Activated CD8-positive, alpha-beta memory T cell treated with anti-CD3 and anti-CD28 coated beads, Interleukin-2, amount 50 U/mL, for 1 hour (primary cell): ENCODE results near the gene ODC1.
"Not testable (repeated sequence)": the region's sequence is repeated elsewhere in the genome, so short reads cannot be mapped to it uniquely, and the experiment has no call there.

ENCODE experiments used
- DNase-seq: peaks from one replicate; pipeline ENCODE4 v3.0.0-alpha.2; 2020; ENCODE audit errors: extremely low read depth

ODC1 gene

DNA sequence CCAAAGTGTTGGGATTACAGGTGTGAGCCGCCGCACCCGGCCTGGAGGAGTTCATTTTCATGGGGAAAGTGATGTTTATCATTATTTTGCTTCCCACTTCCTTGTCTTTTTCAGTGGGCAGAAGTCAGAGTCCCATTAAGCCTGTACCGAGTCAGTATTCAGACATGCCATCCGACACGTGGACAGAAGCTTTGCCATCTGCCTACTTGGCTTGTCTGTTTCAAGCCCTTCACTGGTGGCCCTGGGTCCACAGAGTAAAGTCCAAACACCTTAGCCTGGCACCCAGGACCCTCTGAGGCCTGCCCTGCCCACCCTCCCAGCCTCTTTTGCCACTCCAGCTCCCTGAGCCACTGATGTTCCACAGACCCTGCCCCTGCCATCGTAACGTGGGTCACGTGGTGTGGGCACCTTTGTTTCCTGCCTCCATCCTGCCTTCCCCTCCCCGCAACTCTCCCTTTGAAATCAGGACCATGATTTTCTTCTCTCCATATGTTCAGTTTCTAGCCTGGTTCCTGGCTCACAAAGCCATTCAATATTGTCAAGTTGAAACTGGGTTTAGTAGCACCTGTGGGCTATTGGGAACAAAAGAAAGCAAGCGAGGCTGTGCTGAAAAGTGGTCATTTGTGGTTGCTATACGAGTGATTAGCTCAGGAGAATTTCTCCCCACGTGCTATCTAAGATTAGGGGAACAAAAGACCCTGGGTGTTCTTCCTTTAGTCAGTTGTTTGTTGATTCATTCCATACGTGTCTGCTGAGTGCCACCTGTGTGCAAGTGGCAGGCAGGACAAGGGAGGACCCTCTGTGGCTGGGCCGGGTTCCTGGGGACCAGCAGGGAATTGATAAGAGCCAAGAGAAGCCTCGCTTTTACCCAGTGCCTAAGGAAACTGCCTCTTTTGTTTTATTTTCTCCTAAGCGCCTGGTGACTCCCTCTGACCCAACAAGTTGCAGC lies 5.1 kb upstream of the ODC1 start:
- no peak for DNase-seq

- no peak for DNase-seq
Observed at GRCh38 chr2:10452312-10452711, 4.2 kb upstream of the ODC1 start.

DNA sequence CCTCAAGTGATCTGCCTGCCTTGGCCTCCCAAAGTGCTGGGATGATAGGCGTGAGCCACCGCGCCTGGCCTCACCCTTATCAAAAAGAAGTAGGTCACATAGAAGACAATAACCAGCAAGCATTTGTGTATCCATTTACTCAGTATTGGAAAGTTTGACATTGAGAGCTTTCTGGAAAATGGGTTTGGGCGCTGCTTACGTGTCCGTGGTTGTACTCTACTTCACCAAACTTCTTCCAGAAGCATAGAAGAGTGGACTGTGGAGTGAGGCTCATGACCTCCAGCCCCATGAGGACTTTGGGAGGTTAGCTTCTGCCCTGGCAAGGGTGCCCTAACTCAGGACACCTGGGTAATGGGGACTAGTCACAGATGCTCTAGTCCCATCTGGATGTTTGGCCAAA lies 3.7 kb upstream of the ODC1 start:
- DNase-seq = no peak

- DNase-seq = no peak
Observed at GRCh38 chr2:10449838-10450691, 1.9 kb upstream of the ODC1 start.

GRCh38 chr2:10449486-10449831 lies 1.3 kb upstream of the ODC1 start:
- DNase-seq = no peak

DNA sequence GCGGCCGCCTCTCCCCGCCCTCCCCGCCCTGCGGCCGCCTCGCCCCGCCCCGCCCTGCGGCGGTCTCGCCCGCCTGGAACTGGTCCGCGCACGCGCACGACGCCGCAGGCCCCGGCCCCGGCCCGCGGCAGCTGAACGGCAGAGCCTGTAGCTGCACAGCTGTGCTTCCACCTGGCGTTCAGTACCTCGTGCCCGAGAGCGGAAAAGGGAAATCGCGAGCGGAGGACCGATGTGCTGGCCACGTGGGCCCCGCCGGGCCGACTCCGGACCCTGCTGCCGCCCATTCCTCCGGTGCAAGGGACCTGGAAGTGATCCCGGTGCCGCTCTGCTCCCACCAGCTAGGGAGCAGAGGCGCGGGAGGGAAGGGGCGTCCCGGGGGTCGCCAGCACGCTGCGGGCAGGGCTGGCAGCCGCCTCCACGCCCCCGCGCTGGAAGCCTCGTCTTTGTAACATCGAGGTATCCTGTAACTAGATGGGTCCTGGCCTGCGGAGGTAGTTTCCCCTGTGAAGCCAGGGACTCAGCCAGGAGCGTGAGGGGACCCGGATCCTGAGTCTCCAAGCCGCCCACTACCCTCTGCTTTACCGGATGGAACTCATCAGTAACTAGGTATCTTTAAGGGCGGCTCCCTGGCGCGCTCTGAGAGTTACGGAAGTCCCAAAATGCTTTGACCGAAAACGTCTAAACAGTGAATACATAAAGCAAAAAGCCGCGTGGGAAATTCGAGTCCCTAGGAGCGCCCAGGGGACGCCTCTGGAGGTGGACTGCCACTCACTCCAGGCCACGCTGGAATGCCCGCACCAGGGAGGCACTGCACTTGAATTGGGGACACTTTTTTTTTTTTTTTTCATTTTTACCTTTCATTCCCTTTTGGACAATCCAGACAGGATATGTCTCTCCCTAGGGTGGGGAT lies 704 bp upstream of the ODC1 start:
- DNase-seq = peak; percentile 63

DNA sequence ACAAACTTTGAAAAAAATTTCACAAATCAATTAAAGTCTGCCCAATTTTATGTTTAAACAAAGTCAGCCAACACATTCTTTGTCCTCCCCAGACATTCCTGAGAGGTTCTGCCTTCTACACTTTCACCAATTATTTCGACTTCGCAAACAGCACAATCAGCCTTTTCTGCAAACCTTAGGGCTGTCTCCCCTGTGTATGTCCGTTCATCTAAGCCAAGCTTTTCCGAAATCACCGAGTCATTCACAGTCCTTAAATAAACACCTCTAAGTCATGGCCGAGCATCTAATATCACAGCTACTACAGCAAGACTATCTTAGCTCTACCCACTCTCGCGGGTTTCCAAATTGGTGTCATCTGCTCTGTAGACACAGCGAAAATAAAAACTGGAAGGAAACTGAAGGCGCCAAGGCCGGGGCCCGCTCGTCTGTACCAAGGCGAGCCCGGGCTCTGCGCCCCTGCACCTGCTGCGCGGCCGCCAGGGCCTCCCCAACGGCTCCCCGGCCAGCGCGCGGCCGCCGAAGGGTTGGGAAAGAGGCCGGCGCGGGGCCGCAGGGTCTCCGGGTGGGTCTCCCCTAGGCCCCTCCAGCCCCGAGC lies 730 bp downstream of the ODC1 start:
- no peak for DNase-seq

GRCh38 chr2:10446631-10447030 lies 1.5 kb downstream of the ODC1 start:
- DNase-seq = no peak

- no peak for DNase-seq
Observed at GRCh38 chr2:10444463-10444862, 3.7 kb downstream of the ODC1 start.

DNA sequence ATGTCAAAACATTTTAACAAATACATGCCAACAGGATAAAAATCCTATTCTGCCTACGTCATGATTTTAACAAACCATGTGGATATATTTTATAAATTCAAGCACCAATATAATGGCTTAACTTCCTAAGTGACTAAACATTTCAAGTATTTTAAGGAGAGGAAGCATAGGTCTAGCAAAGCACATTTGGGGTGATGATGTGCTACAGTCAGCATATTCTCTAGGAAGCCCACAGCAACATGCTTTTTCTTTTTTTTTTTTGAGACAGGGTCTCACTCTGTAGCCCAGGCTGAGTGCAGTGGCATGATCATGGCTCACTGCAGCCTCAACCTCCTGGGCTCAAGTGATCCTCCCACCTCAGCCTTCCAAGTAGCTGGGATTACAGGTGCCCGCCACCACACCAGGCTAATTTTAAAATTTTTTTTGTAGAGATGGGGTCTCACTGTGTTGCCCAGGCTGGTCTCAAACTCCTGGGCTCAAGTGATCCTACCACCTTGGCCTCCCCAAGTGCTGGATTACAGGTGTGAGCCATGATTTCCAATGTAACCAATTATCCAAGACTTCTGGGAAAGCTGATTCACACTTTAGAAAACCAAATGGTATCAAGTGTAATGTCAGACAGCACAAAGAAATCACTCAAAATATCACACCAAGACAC lies 5.5 kb downstream of the ODC1 start:
- DNase-seq = not testable (repeated sequence)

- no peak for DNase-seq
Observed at GRCh38 chr2:10441948-10442347, 6.2 kb downstream of the ODC1 start.

DNA sequence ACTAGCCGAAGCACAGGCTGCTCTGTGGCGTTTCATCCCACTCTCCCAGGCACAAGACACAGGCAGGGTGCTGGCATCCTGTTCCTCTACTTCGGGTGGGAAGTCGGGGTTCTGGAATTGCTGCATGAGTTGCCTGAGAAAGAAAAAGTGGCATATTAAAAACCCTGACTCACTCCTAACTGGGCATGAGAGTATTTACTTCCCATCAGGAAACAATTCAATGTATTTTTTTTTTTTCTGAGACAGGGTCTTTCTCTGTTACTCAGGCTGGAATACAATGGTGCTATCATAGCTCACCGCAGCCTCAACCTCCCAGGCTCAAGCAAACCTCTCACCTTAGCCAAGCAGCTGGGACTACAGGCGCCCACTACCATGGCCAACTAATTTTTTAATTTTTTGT lies 7.4 kb downstream of the ODC1 start:
- no peak for DNase-seq

DNA sequence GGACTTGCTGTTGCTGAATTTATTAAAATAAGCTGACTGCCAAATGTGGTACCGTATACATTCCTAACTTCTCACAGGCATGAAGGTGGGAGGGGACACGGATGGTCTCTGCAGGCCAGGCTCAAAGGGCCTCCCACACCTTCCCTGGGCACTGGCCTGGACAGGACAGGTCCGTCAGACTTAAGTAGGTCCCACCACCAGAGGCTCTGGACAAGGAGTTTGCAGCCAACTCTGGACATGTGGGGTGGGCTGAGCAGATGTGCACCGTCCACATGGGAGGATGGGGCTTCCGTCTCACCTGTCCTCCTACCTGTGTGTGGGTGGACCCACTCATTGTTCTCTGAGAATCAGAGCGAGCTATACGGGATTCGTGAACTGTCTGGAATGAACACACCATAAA lies 8.2 kb downstream of the ODC1 start:
- DNase-seq = no peak

GRCh38 chr2:10439185-10439879 lies 8.8 kb downstream of the ODC1 start:
- DNase-seq = no peak

DNA sequence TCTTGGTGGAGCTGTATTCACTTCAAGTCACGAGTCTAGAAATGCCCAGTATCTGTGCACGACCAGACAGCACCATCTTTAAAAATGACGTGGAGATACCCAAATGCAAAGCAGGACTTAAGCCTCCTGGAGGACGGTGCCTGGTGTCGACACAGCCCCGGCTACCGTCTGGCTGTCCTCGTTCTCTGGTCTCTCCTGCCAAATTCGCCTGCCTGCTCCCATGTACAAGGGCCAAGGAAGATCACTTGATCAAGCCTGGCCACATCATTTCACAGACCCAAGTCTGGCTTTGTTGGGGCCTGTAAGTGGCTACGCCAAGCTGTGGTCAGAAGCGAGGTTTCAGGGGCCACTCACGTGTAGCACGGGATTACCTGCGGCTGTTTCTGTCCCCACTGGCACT lies 9.4 kb downstream of the ODC1 start:
- no peak for DNase-seq

- no peak for DNase-seq
Observed at GRCh38 chr2:10437806-10438205, 10.3 kb downstream of the ODC1 start.

DNA sequence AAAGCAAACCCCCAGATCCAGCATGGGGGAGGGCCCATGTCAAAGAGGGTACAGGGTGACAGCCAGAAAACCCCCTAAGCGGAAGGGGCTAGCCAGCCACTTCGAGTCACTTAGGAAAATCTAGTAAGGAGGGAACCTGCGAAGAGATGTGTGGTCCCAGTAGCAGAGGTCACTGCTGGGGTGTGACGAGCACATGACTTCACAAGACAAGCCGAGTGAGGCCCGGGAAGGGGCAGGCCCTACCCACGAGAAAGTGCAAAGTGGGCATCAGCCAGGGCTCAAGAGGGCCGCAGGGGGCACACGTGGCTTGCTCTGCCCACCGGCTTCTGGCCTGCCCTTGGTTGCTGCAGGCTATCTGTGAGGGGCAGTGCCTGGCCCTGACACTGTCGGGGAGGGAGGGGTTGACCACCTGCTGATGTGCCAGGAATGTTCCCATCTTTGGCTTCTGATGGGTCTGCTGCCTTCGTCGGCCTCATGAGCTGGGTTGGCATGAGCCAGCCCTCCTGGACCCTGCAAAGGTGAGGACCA lies 11.5 kb downstream of the ODC1 start:
- no peak for DNase-seq

- no peak for DNase-seq
Observed at GRCh38 chr2:10435820-10436204, 12.3 kb downstream of the ODC1 start.

GRCh38 chr2:10434886-10435819 lies 13.0 kb downstream of the ODC1 start:
- no peak for DNase-seq
